ENCODE results near the gene BRD3OS.

DNA sequence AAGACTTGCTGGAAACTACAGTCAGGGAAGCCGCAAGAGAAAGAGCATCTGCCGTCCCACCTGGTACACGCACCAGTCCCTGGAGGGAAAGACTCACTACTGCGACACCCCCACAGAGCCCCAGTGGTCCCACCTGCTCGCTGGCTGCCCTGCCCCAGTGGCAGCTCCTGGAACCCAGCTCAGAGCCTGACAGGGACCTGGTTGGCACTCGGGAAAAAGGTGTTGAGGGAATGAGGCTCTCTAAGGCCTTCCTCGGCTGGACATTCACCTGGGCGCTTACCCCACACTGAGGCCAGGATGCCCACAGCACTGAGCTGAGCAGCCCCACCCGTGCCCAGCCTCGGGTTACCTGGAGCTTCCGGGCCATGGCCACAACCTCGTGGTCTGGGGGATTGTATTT is 19.7 kb downstream of the BRD3OS start:
- TF ChIP-seq, protein P1, sequence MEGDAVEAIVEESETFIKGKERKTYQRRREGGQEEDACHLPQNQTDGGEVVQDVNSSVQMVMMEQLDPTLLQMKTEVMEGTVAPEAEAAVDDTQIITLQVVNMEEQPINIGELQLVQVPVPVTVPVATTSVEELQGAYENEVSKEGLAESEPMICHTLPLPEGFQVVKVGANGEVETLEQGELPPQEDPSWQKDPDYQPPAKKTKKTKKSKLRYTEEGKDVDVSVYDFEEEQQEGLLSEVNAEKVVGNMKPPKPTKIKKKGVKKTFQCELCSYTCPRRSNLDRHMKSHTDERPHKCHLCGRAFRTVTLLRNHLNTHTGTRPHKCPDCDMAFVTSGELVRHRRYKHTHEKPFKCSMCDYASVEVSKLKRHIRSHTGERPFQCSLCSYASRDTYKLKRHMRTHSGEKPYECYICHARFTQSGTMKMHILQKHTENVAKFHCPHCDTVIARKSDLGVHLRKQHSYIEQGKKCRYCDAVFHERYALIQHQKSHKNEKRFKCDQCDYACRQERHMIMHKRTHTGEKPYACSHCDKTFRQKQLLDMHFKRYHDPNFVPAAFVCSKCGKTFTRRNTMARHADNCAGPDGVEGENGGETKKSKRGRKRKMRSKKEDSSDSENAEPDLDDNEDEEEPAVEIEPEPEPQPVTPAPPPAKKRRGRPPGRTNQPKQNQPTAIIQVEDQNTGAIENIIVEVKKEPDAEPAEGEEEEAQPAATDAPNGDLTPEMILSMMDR (IDR thresholded peaks at IDR 0.05), result no peak
- TF ChIP-seq POLR2A (IDR thresholded peaks at IDR 0.05), result no peak

Data from esophagus squamous epithelium (tissue), 4 donors.